Body of pancreas (tissue), 4 donors: Measurements from ENCODE around the gene DYNLL2. TPM values are rescaled to one million over a fixed set of nuclear protein-coding genes. Genes with fewer than 3 reads are reported as not detected.

Experiments
- ATAC-seq: fragments of 150-250 bp; one replicate; pipeline ENCODE4 v1.9.1; 2016
- DNase-seq, 4 donors: peaks; one replicate each; pipeline ENCODE4 v3.0.0-alpha.2; 2019
- H3K27ac ChIP-seq, 4 donors: fragments of 200-600 bp; sonication (generic); 1 replicate in 3 of 4; 2 replicates in 1 of 4; pipeline versions ENCODE4 v1.5.1 to v1.6.1; 2016 to 2019; ENCODE audit warnings: mild to moderate bottlenecking in 1 of 4, mixed read lengths in 1 of 4, moderate library complexity in 1 of 4
- H3K27me3 ChIP-seq, 2 donors: fragments of 200-600 bp; sonication (generic); one replicate each; pipeline ENCODE4 v1.6.0; 2016; ENCODE audit warnings: mild to moderate bottlenecking in 1 of 2
- H3K36me3 ChIP-seq, 2 donors: fragments of 200-600 bp; sonication (generic); replicated peaks in 1 of 2; 2 replicates each; pipeline ENCODE4 v1.5.1; 2016; ENCODE audit warnings: low read depth in 2 of 2; ENCODE audit not compliant: insufficient read depth in 1 of 2
- H3K4me1 ChIP-seq: fragments of 200-600 bp; sonication (generic); one replicate; pipeline ENCODE4 v1.6.0; 2016
- H3K4me3 ChIP-seq, 2 donors: fragments of 200-600 bp; sonication (generic); 1 replicate in 1 of 2; 2 replicates in 1 of 2; pipeline ENCODE4 v1.5.1; 2016 to 2019
- H3K9me3 ChIP-seq, 3 donors: fragments of 200-600 bp; sonication (generic); 1 replicate in 2 of 3; 2 replicates in 1 of 3; pipeline ENCODE4 v1.5.1; 2016
- CTCF ChIP-seq, 7 experiments: fragments of 450-650 bp in 4 of 7; fragments of 200-600 bp in 3 of 7; sonication (generic) in 3 of 7; IDR thresholded peaks; one replicate each; pipeline ENCODE4 v1.5.1; 2016 to 2019; ENCODE audit warnings: antibody characterized with exemption in 7 of 7
- POLR2A ChIP-seq, 3 donors: fragments of 450-650 bp; IDR thresholded peaks; one replicate each; pipeline ENCODE4 v1.6.1; 2016; ENCODE audit warnings: antibody characterized with exemption in 3 of 3, mild to moderate bottlenecking in 2 of 3
- WGBS, 2 donors: methylation state at CpG; one replicate each; pipeline ENCODE4 v1.1.5; 2017; 5-methylcytosine and 5-hydroxymethylcytosine counted together
- intact Hi-C: fragments of 100-400 bp; cut with DNase I; formaldehyde crosslinking; loops from one replicate; pipeline ENCODE4 v1.15.1; 2023
- total RNA-seq, 2 donors: library from RNA; depleted of rRNA; stranded (reverse); fragments of >200 nt; gene quantifications; one replicate each; pipeline ENCODE4 v1.1.0, GENCODE V29; 2016

Gene DYNLL2
- total RNA-seq = 10 to 100 TPM; 10.6 to 14.5 TPM

GRCh38 chr17:58082870-58083490 lies at the start of gene DYNLL2:
Gene DYNLL2, plus strand, starts transcription at chr17:58083419. Its CDS starts 3,672 bp downstream, at chr17:58087091.
- DNase-seq (peak; percentile 92 to 94 (median 93)), ATAC-seq (peak; percentile 91)
- intact Hi-C loops = no loop called here
- Histone ChIP-seq H3K36me3 (no peaks in the 10 kb centered on the region), H3K4me3 (peak within 1 kb of the TSS; percentile 63 to 95), H3K4me1 (peaks cover 39% of the 10 kb centered on the region), H3K27ac (peak within 1 kb of the TSS; percentile 86 to 93 (median 90)), H3K9me3 (no peaks in the 10 kb centered on the region), H3K27me3 (no peaks in the 10 kb centered on the region)
- 1 to 2% methylated on average over 11 to 13 of the region's 45 CpGs for WGBS, 2 donors
- TF ChIP-seq CTCF (IDR thresholded peaks at IDR 0.05) (no peak), POLR2A (IDR thresholded peaks at IDR 0.05) (no peak)

DNA sequence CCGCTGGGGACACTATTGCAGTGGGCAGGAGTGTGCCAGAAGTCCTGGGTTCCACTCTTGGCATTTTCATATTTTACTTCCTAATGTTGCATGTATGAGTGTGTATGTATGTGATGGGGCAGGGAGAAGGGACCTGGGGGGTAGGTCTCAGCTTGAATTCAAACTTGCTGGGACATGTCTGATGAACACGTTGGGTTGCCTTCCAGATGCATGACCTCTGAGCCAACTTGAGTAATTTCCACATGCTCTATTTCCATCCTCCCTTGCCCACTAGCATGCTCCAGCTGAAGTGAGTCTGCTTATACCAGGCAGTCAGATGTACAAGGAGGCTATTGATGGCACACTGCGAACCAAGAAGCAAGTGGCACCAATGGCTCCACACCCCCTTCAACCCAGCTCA lies 43.2 kb upstream of the DYNLL2 start:
- H3K27me3 ChIP-seq = no peaks in the 10 kb centered on the region
- ATAC-seq = no peak
- peaks cover 6% of the 10 kb centered on the region for H3K4me1 ChIP-seq
- 79 to 83% methylated on average over 3 of the region's 3 CpGs for WGBS, 2 donors
- no peaks in the 10 kb centered on the region for H3K9me3 ChIP-seq
- no peak overlapping the region for H3K4me3 ChIP-seq
- DNase-seq = no peak
- TF ChIP-seq CTCF (IDR thresholded peaks at IDR 0.05) = no peak
- no peak for TF ChIP-seq POLR2A (IDR thresholded peaks at IDR 0.05)
- no peak overlapping the region for H3K27ac ChIP-seq
- H3K36me3 ChIP-seq = no peaks in the 10 kb centered on the region
- intact Hi-C loops = no loop called here

GRCh38 chr17:58040386-58040785 lies 42.8 kb upstream of the DYNLL2 start:
- DNase-seq = no peak
- Histone ChIP-seq H3K4me3 (no peak overlapping the region), H3K9me3 (no peaks in the 10 kb centered on the region), H3K4me1 (peaks cover 6% of the 10 kb centered on the region), H3K36me3 (no peaks in the 10 kb centered on the region), H3K27me3 (no peaks in the 10 kb centered on the region), H3K27ac (no peak overlapping the region)
- TF ChIP-seq CTCF (IDR thresholded peaks at IDR 0.05) (no peak), POLR2A (IDR thresholded peaks at IDR 0.05) (no peak)
- ATAC-seq = no peak
- WGBS, 2 donors = 65 to 69% methylated on average over 7 to 8 of the region's 8 CpGs
- intact Hi-C loops = no loop called here

- TF ChIP-seq CTCF (IDR thresholded peaks at IDR 0.05) (no peak), POLR2A (IDR thresholded peaks at IDR 0.05) (no peak)
- no peak overlapping the region for H3K27ac ChIP-seq
- no peaks in the 10 kb centered on the region for H3K27me3 ChIP-seq
- WGBS, 2 donors = 51 to 53% methylated on average over 5 of the region's 5 CpGs
- H3K4me3 ChIP-seq = no peak overlapping the region
- no peaks in the 10 kb centered on the region for H3K36me3 ChIP-seq
- H3K4me1 ChIP-seq = peaks cover 6% of the 10 kb centered on the region
- ATAC-seq (no peak), DNase-seq (no peak)
- intact Hi-C loops = no loop called here
- H3K9me3 ChIP-seq = no peaks in the 10 kb centered on the region
These were observed 42.1 kb upstream of the DYNLL2 start for GRCh38 chr17:58041161-58041560.
